ENCODE measurements around the gene PPP3CA.
"Not testable (repeated sequence)": the region's sequence is repeated elsewhere in the genome, so short reads cannot be mapped to it uniquely, and the experiment has no call there.

Gene PPP3CA

DNA sequence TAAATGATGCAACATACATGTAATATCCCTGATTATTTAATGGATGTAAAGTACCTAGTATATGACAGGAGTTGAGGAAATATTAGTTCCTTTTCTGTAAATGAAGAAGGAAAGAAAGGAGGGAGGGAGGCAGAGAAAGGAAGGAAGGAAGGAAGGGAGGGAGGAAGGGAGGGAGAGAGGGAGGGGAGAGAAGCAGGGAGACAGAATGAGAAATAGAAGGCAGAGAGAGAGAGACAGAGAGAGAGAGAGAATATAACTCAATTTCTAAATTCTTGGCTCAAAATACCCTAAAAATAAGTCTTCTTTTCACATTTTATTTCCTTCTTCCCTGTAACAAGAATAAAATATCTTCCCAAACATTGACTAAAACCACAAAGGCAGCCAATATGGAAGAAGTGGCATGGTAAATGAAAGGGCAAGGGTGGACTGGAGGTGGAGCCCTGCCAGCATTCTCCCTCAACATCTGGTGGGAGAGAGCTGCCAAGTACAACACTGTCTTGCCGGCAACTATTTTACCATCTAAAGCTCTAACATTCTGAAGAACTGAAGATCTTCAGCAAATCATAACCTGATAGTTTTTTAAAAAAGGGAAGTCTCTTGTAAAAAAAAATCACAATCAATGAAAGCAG is 245.1 kb downstream of the PPP3CA start:
- DNase-seq (ENCODE audit: low read depth in 2 of 2): no peak

- no peak for DNase-seq (ENCODE audit: low read depth in 2 of 2)
Measured at GRCh38 chr4:101101072-101101471, 246.3 kb downstream of the PPP3CA start.

- no peak for DNase-seq (ENCODE audit: low read depth in 2 of 2)
Measured at GRCh38 chr4:101098666-101099400, 248.5 kb downstream of the PPP3CA start.

DNA sequence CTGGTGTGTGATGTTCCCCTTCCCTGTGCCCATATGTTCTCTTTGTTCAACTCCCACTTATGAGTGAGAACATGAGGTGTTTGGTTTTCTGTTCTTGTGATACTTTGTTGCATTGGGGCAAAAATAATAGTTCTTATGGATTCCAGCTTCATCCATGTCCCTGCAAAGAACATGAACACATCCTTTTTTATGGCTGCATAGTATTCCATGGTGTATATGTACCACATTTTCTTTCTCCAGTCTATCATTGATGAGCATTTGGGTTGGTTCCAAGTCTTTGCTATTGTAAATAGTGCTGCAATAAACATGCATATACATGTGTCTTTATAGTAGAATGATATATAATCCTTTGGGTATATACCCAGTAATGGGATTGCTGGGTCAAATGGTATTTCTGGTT is 254.7 kb downstream of the PPP3CA start:
- not testable (repeated sequence) for DNase-seq (ENCODE audit: low read depth in 2 of 2)

DNA sequence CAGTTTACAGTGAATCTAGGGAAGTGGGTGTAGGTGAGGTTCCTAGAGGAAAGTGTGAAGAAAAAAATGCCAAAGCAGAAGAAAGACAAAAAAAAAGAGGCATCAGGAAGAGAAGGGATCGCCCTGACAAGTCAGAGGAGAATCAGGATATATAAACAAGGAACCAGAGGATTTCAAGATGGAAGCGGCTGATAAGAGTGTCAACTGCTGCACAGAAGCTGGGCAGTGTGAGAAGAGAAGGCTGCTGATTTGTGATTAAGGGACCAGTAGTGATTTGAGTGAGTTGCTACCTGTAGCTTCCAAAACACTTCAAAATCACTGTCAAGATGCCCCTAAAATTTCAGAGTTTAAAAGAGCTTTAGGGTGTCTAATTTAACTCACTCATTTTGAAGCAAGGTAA is 258.2 kb downstream of the PPP3CA start:
- DNase-seq (ENCODE audit: low read depth in 2 of 2): no peak

DNA sequence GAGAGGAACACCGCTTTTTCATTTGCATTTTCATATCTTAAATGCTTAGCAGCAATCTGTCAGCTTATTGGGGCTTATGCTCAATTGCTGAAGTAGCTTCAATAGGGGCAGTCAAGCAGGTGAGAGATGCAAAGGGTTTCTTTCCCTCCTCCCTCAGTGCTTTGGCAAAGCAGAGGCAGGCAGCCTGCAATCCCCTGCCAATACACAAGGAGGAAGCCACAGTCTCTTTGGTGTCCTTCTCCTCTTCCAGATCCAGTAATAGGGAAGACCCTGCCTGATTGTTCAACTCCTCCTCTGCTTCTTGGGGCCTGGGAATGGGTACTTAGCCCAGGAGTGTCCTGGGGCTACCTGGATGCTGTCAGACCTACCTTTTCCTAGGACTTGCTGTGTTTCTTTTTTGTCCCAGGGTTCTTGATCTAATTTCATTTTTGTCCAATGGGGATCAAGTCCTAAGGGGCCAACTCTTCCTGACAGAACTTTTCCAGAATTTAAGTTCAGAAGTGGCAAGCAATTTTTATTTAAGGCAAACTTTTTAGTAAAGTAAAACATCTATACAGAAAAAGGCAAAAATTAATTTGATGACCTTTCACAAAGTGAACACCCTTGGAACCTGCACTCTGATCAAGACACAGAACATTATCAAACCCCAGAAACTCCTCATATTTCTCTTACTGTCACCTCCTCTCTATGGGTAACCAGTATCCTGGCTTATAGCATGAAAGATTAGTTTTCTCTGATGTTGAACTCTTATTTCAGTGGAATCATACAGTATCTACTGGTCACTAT is 260.3 kb downstream of the PPP3CA start:
- no peak for DNase-seq (ENCODE audit: low read depth in 2 of 2)

DNA sequence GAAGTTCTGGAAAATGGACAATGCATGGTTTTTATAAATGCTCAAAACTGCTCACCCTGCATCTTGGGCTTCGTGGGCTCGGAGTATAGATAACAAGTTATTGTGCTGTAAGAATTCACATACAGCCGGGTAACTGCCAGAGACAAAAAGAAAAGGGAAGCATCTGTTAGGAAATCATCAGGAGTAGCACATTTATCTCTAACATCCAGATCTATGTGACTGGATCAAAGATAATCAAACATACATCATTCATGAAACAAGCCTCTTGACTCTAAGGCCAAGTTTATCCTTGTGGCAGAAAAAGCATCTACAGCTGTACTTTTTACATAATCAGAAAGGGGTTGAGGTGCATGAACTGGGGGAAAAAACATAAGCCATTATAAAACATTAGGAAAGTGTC is 264.2 kb downstream of the PPP3CA start:
- no peak for DNase-seq (ENCODE audit: low read depth in 2 of 2)

- DNase-seq (ENCODE audit: low read depth in 2 of 2): no peak
Measured at GRCh38 chr4:101081695-101082369, 265.5 kb downstream of the PPP3CA start.

DNA sequence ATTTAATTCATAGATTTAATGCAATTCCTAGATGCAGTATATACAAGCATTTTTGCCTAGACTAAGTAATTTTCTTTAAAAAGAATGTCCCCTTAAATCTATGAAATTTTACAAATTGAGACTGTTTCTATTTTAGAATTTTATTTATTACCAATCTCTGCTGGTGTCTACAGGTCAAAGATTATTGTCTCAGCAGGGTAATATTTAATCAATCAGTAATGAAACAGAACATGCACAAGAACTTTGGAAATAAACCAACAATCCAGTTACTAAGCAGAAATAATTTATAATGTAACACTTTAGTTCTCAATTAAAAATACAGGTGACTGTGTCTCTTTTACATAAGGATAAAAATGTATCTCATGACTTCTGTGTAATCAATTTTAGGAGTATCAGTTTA is 266.2 kb downstream of the PPP3CA start:
- DNase-seq (ENCODE audit: low read depth in 2 of 2): no peak

DNA sequence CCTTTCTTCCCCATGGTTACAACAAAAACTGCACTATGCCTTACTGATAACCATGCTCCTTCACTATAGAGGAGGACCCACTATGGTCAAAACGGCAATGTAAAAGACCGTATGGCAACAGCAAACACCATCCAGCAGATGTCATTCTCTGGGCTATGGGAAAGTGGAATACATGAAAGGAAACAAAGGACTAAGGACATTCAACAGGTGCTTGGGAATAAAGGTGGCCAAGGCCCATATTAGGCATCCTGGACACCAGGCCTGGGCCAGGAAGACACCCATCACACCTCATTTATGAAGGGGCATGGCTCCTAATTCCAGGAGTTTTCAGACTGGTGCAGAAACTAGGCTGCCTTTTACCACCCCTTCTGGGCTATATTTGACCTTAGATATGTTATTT is 268.4 kb downstream of the PPP3CA start:
- no peak for DNase-seq (ENCODE audit: low read depth in 2 of 2)

DNA sequence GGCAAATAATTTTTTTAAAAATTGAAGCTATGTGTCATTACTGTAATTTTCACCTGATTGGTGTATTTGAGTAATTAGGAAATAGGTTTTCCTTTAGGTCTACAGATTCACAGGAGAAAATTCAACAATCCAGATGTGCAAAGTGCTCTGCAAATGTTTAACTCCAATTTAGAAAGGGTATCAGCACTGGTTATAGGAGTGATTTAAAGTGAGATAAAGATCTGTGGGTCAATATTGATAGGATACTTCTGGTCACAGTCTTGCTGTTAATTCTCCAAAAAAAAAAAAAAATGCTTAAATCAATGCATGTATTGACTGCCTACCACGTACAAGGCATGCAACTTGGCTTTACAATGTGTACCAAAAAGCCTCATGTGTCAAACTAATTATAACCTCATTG is 271.3 kb downstream of the PPP3CA start:
- no peak for DNase-seq (ENCODE audit: low read depth in 2 of 2)

- no peak for DNase-seq (ENCODE audit: low read depth in 2 of 2)
Measured at GRCh38 chr4:101075536-101075935, 271.8 kb downstream of the PPP3CA start.

GRCh38 chr4:101074326-101074725 is 273.0 kb downstream of the PPP3CA start:
- no peak for DNase-seq (ENCODE audit: low read depth in 2 of 2)

DNA sequence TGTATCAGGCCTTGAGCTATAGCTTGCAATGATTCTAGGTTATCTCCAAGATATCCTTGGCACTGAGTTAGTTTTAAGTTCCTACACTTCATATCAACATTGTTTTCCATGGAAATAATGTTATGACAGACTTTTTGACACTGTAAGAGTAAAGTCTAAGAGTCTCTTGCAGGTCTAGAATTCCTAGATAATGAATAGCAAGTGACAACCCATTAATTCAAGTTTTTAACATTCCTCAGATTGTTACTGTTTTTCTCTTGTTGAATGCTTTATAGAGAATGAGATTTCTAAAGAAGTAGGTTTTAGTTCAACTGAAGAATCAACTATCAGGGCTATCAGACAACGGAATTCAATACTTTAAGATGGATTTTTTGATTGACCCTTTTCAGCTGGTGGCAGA is 276.1 kb downstream of the PPP3CA start:
- DNase-seq (ENCODE audit: low read depth in 2 of 2): no peak

DNA sequence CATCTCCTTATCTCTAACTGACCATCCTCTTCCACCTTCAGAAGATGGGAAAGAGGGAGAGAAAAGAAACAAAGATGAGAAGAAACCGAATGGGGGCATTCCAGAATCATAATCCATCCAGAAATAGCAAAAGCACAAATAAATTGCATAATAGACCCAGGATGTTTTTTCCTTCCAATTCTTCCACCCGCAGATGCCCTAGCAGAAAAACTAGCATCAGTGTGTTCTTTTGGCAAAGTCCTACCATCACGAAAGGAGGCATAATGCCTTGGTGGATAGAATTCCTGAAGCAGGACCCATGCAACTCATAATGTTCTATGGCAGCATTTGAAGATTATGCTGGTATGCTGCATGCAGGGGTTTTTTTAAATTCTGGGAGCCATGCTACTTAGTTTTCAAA is 279.2 kb downstream of the PPP3CA start:
- DNase-seq (ENCODE audit: low read depth in 2 of 2): no peak

- DNase-seq (ENCODE audit: low read depth in 2 of 2): no peak
Measured at GRCh38 chr4:101067383-101067782, 279.9 kb downstream of the PPP3CA start.

- no peak for DNase-seq (ENCODE audit: low read depth in 2 of 2)
Measured at GRCh38 chr4:101066626-101067170, 280.6 kb downstream of the PPP3CA start.

DNA sequence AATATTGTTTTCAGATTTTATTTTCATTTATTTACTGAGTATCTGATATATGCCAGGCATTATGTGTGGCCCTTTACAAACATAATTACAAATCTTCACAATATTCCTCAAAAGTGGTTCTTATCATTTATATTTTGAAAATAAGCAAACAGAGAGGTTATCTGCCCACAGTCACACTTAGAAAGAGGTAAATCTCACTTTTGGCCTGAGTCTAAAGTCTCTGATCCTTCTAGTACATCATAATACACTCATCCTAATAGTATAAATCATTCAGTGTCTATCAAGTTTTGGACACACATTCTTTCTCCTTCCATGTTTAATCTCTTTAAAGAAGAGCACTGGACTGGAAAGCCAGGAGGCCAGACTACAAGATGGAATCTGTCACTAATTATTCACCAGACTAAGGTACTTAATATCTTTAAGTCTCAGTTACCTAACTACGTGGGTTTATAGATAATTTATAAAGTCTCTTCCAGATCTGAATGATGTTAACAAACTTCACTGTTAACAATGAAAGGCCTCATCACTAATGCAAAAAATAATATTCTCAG is 281.3 kb downstream of the PPP3CA start:
- DNase-seq (ENCODE audit: low read depth in 2 of 2): no peak

DNA sequence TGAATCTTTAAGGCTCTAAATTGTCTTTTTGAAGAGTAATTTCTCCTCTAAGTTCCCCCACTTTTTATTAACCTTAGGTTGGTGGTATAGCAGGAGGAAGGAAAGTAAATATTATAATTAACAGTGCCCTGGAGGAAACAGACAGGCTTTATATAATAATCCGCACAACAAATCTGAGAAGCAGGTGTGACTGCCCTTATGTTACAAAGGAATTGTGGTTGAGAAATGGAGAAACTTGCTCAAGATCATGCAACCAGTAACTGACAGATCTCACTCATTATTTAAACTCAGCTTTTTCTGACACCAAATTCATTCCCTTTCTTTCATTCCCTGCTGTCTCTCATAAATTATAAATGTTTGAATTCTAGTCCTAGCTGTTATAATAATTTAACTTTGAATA is 282.0 kb downstream of the PPP3CA start:
- no peak for DNase-seq (ENCODE audit: low read depth in 2 of 2)

DNA sequence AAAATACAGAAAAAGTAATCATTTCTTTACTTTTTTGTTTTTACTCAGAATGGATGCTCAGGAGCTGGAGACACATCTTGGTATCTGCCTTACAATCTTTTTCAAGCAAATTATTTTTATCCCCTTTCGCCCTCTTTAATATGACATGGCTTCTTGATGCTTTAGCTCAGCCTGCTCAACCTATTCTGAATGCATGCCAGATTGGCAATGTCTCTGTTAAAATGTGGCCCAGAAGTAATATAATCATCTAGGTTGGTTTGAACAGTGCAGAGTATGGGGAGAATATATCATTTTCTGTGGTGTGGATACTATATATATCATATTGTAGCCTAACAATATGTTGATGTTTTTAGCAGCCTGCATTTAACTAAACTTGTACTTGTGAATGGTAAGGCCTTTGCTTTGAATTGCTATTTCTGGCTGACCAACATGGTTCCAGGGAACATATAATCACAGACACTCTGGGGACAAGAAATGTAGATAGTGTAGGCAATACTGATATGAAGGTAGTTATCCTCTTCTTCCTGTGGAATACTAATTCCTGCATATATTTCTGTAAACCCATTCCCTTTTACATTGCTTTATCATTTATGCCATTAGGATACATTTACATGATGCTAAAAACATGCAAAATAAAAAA is 282.7 kb downstream of the PPP3CA start:
- DNase-seq (ENCODE audit: low read depth in 2 of 2): no peak

DNA sequence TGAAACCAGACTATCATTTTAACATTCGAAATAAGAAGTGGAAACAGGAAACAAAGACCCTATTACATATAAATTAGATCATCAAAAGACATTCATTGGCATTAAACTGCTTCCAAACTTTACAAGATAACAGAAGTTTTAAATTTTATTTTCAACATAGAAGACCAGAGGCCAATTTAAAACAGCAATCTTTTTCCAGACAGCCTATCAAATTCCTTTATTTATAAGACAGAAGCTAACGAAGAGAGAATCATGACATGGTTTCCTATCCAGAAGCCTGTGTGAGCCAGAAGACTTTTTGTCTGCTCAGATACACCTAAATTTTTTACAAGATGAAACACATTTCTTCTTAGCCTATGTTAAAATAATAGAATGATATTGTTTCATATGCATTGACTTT is 291.9 kb downstream of the PPP3CA start:
- no peak for DNase-seq (ENCODE audit: low read depth in 2 of 2)
